Testis (tissue), 5 donors: Measurements from ENCODE around the gene GFRA1. TPM values are rescaled to one million over a fixed set of nuclear protein-coding genes. Genes with fewer than 3 reads are reported as not detected.

ENCODE experiments used
- DNase-seq: peaks from one replicate; pipeline ENCODE4 v3.0.0-alpha.2; 2019
- H3K27ac ChIP-seq, 2 donors: fragments of 200-600 bp; sonication (generic); one replicate each; pipeline ENCODE4 v1.5.1; 2019
- H3K27me3 ChIP-seq: fragments of 200-600 bp; sonication (generic); one replicate; pipeline ENCODE4 v1.5.1; 2019
- H3K36me3 ChIP-seq: fragments of 200-600 bp; sonication (generic); one replicate; pipeline ENCODE4 v1.5.1; 2017; ENCODE audit warnings: low read depth; ENCODE audit errors: missing control alignments
- H3K4me1 ChIP-seq: fragments of 200-600 bp; sonication (generic); one replicate; pipeline ENCODE4 v1.5.1; 2019
- H3K4me3 ChIP-seq, 2 donors: fragments of 200-600 bp; sonication (generic); one replicate each; pipeline ENCODE4 v1.5.1; 2017 to 2019
- H3K9me3 ChIP-seq: fragments of 200-600 bp; sonication (generic); one replicate; pipeline ENCODE4 v1.5.1; 2017
- POLR2A ChIP-seq: fragments of 450-650 bp; IDR thresholded peaks from one replicate; pipeline ENCODE4 v1.6.1; 2017; ENCODE audit warnings: antibody characterized with exemption, mild to moderate bottlenecking, moderate library complexity
- whole genome bisulfite sequencing, 2 donors: methylation state at CpG; one replicate each; pipeline ENCODE4 v1.1.5; 2018; 5-methylcytosine and 5-hydroxymethylcytosine counted together
- intact Hi-C: fragments of 100-400 bp; cut with DNase I; formaldehyde crosslinking; loops from one replicate; pipeline ENCODE4 v1.15.1; 2023; ENCODE audit warnings: low total_unique reads
- long read RNA-seq, 2 donors: transcript quantifications; one replicate each; lab custom pipeline, GENCODE V29; 2026
- polyA plus RNA-seq: library from polyadenylated mRNA; stranded (reverse); fragments of 350-450 nt; fragmentation: Illumina TruSeq; extraction: RNeasy Lipid Tissue Mini Kit (QIAGEN cat#74804); gene quantifications from one replicate; pipeline ENCODE4 v1.2.3, GENCODE V29; 2014; ENCODE audit warnings: low read depth, low replicate concordance; ENCODE audit not compliant: insufficient read depth
- total RNA-seq, 2 donors: library from RNA; depleted of rRNA; stranded (reverse); fragments of >200 nt; gene quantifications; one replicate each; pipeline ENCODE4 v1.2.3, GENCODE V29; 2016
- TF ChIP-seq, protein P1 (sequence below), 3 experiments: fragments of 450-650 bp in 2 of 3; fragments of 200-600 bp in 1 of 3; sonication (generic) in 1 of 3; IDR thresholded peaks; one replicate each; pipeline ENCODE4 v1.5.1; 2016 to 2019; ENCODE audit warnings: antibody characterized with exemption in 3 of 3, mild to moderate bottlenecking in 2 of 3, moderate library complexity in 1 of 3

Gene GFRA1, protein sequence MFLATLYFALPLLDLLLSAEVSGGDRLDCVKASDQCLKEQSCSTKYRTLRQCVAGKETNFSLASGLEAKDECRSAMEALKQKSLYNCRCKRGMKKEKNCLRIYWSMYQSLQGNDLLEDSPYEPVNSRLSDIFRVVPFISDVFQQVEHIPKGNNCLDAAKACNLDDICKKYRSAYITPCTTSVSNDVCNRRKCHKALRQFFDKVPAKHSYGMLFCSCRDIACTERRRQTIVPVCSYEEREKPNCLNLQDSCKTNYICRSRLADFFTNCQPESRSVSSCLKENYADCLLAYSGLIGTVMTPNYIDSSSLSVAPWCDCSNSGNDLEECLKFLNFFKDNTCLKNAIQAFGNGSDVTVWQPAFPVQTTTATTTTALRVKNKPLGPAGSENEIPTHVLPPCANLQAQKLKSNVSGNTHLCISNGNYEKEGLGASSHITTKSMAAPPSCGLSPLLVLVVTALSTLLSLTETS
- total RNA-seq (10 to 100 TPM; 17.7 to 23.8 TPM), polyA plus RNA-seq (8.6 TPM)
- long read RNA-seq, donor 1, full-length matches to known transcripts: 1 of 1 reads
- long read RNA-seq, donor 1, partial matches to known transcripts: 0 of 1 reads
- long read RNA-seq, donor 1, other reads (novel, unspliced or antisense): 0 of 1 reads
- long read RNA-seq, donor 2, full-length matches to known transcripts: 1 of 1 reads
- long read RNA-seq, donor 2, partial matches to known transcripts: 0 of 1 reads
- long read RNA-seq, donor 2, other reads (novel, unspliced or antisense): 0 of 1 reads

DNA sequence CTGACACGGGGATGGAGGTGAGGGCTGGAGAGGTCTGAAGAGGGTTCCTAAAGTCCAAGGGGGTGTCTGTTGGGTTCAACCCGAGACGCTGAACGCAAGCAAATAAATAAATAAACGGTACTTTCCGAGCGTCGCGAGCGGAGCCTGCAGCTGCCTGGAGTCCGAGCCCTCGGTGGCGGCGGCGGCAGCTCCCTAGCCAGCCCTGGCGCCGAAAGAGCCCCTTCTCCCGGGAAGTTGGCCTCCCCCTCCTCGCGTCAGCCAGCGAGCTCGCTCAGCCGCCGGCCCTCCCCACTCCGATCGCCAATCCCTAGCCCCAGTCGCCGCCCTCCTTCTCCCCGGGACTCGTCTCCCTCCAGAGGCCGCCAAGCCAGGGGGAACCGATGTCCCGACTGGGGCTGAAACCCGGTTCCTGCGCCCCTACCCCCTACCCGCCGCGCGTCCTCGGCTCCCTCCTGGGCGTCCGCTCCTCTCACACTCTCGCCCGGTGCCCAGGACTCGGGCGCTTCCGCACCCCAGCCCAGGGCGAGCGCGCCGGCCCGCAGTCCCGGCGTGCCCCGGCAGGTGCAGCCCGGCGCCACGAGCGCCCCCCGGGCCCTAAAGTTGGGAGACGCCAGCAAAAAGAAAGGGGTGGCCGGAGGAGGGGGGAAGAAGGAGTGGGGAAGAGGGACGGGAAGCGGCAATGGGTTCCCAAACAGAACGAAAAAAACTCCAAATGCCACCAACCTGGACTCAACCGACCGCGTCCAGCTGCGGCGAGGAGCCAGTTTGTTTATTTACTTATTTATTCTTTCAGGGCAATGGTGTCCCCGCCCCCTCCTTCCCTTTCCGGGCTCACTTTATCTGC is at the start of gene GFRA1:
TSS of gene GFRA1 (minus strand) at position 767 of the 844 bp plus-strand sequence. CDS start 1,177 bp downstream, outside the sequence.
- Histone ChIP-seq H3K36me3 (no peaks in the 10 kb centered on the region), H3K4me1 (peaks cover 14% of the 10 kb centered on the region), H3K9me3 (no peaks in the 10 kb centered on the region), H3K27ac (no peak within 1 kb of the TSS), H3K27me3 (no peaks in the 10 kb centered on the region), H3K4me3 (peak within 1 kb of the TSS; percentile 34 to 50)
- DNase-seq: no peak
- WGBS, 2 donors: 0 to 1% methylated on average over 57 to 72 of the region's 72 CpGs
- TF ChIP-seq, protein P1, sequence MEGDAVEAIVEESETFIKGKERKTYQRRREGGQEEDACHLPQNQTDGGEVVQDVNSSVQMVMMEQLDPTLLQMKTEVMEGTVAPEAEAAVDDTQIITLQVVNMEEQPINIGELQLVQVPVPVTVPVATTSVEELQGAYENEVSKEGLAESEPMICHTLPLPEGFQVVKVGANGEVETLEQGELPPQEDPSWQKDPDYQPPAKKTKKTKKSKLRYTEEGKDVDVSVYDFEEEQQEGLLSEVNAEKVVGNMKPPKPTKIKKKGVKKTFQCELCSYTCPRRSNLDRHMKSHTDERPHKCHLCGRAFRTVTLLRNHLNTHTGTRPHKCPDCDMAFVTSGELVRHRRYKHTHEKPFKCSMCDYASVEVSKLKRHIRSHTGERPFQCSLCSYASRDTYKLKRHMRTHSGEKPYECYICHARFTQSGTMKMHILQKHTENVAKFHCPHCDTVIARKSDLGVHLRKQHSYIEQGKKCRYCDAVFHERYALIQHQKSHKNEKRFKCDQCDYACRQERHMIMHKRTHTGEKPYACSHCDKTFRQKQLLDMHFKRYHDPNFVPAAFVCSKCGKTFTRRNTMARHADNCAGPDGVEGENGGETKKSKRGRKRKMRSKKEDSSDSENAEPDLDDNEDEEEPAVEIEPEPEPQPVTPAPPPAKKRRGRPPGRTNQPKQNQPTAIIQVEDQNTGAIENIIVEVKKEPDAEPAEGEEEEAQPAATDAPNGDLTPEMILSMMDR (IDR thresholded peaks at IDR 0.05): peak in 1 of 3 experiments; percentile 11
- TF ChIP-seq POLR2A: no peak
- intact Hi-C loops: no loop called here

DNA sequence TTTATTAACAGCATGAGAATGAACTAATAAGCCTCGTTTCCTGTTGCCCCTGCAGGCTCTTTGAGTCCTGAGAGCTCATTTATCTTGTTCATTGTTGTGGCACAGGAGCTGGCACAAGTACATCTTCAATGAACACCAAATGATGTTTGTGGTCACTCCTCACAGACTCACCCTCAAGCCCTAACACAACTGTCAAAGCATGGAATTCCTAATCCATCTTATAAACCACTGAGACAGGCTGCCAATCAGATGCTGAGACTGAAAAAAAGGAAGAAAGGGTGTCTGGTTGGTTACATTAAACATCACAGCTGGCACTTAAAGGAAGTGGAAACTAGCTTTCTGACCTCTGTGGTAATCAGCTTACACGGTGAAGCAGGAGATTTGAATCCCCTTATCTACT is 43.5 kb upstream of the GFRA1 start:
- no peaks in the 10 kb centered on the region for H3K4me1 ChIP-seq
- no peaks in the 10 kb centered on the region for H3K9me3 ChIP-seq
- H3K36me3 ChIP-seq: no peaks in the 10 kb centered on the region
- TF ChIP-seq, protein P1 (IDR thresholded peaks at IDR 0.05): no peak
- TF ChIP-seq POLR2A: no peak
- H3K27me3 ChIP-seq: no peaks in the 10 kb centered on the region
- H3K4me3 ChIP-seq: no peak overlapping the region
- DNase-seq: no peak
- intact Hi-C loops: no loop called here
- WGBS, 2 donors: 41 to 46% methylated on average over 2 of the region's 2 CpGs
- no peak overlapping the region for H3K27ac ChIP-seq

DNA sequence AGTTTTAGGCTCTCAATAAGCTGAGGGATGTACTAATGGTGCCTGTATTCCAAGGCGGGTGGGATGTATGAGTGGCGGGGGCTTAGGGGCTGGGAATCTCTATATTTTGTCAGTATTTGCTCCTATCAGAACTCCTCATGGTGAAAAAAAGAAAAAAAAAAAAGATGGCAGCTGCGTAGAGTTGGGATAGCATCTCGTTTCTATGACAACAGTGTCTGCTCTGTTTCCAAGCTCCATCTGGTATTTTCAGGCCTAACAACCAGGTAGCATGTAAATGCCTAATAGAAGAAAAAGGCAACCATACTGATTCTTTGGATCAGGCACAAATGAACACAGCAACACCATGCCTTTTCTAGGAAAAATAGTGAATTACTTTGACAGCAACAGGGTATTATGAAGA is 39.5 kb upstream of the GFRA1 start:
- 87 to 88% methylated on average over 4 of the region's 4 CpGs for WGBS, 2 donors
- no peaks in the 10 kb centered on the region for H3K36me3 ChIP-seq
- H3K4me1 ChIP-seq: no peaks in the 10 kb centered on the region
- no peak overlapping the region for H3K27ac ChIP-seq
- no peaks in the 10 kb centered on the region for H3K27me3 ChIP-seq
- TF ChIP-seq POLR2A: no peak
- TF ChIP-seq, protein P1 (IDR thresholded peaks at IDR 0.05): no peak
- DNase-seq: no peak
- H3K9me3 ChIP-seq: no peaks in the 10 kb centered on the region
- intact Hi-C loops: no loop called here
- H3K4me3 ChIP-seq: no peak overlapping the region

DNA sequence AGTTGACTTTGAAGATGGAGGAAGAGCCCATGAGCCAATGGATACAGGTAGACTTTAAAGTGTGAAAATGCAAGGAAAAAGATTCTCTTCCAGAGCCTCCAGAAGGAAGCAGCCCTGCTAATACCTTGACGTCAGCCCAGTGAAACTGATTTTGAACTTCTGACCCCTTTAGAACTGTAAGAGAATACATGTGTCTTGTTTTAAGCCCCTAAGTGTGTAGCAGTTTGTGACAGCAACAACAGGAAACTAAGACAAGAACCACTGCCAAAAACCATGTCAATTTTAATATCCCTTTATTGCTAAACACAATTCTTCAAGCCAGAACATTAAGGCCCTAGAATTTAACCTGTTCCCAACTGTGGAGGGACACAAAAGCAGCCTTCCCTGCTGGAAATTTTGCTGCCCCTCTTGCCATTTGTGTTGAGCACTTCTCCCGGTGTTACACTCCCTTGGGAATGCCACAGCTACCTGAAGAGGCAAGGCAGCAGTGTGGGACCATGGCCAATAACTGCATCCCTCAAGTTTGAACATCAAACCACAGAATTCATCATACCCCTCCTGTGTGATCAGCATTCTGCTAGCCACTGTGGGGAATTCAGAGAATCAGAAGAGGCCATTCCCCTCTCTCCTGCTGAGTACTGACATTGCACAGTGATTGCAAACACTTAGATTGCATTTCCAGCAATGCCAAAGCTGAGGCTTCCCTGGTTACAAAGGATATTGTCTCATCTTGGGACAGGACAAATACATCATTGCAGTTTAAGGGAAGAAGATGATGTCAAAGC is 38.9 kb upstream of the GFRA1 start:
- DNase-seq: no peak
- no peaks in the 10 kb centered on the region for H3K36me3 ChIP-seq
- H3K4me1 ChIP-seq: no peaks in the 10 kb centered on the region
- intact Hi-C loops: no loop called here
- 65 to 70% methylated on average over 2 of the region's 2 CpGs for WGBS, 2 donors
- H3K27me3 ChIP-seq: no peaks in the 10 kb centered on the region
- no peak overlapping the region for H3K27ac ChIP-seq
- TF ChIP-seq POLR2A: no peak
- TF ChIP-seq, protein P1 (IDR thresholded peaks at IDR 0.05): no peak
- no peaks in the 10 kb centered on the region for H3K9me3 ChIP-seq
- H3K4me3 ChIP-seq: no peak overlapping the region
